ENCODE results near the gene GMFB.
A peak's percentile ranks its signal among the peaks of the same experiment; 100 is the strongest.

GMFB gene

GRCh38 chr14:54488646-54489317 lies at the start of gene GMFB:
Gene GMFB (minus strand): TSS chr14:54488980. CDS start chr14:54488927, 53 bp downstream.
- DNase-seq: peak; percentile 90

GRCh38 chr14:54538055-54538454 lies 49.3 kb upstream of the GMFB start:
- no peak for DNase-seq

GRCh38 chr14:54537651-54538050 lies 48.9 kb upstream of the GMFB start:
- no peak for DNase-seq

- no peak for DNase-seq
Measured at GRCh38 chr14:54535646-54536045, 46.9 kb upstream of the GMFB start.

GRCh38 chr14:54535126-54535525 lies 46.3 kb upstream of the GMFB start:
- no peak for DNase-seq

GRCh38 chr14:54533100-54533499 lies 44.3 kb upstream of the GMFB start:
- DNase-seq: no peak

- DNase-seq: no peak
Measured at GRCh38 chr14:54532111-54533012, 43.6 kb upstream of the GMFB start.

GRCh38 chr14:54529811-54530210 lies 41.0 kb upstream of the GMFB start:
- no peak for DNase-seq

- DNase-seq: no peak
Measured at GRCh38 chr14:54528973-54529372, 40.2 kb upstream of the GMFB start.

- no peak for DNase-seq
Measured at GRCh38 chr14:54524410-54524809, 35.6 kb upstream of the GMFB start.

GRCh38 chr14:54516709-54517108 lies 27.9 kb upstream of the GMFB start:
- no peak for DNase-seq

GRCh38 chr14:54515670-54516069 lies 26.9 kb upstream of the GMFB start:
- no peak for DNase-seq

- no peak for DNase-seq
Measured at GRCh38 chr14:54512393-54512792, 23.6 kb upstream of the GMFB start.

GRCh38 chr14:54509546-54510501 lies 21.0 kb upstream of the GMFB start, which contains the start of gene CGRRF1:
Gene CGRRF1 (plus strand): TSS chr14:54509906. CDS start chr14:54509960, 54 bp downstream.
- peak; percentile 97 to 99 for DNase-seq

- DNase-seq: no peak
Measured at GRCh38 chr14:54503486-54503885, 14.7 kb upstream of the GMFB start.

- DNase-seq: no peak
Measured at GRCh38 chr14:54502602-54503001, 13.8 kb upstream of the GMFB start.

GRCh38 chr14:54501480-54501879 lies 12.7 kb upstream of the GMFB start:
- no peak for DNase-seq

- DNase-seq: no peak
Measured at GRCh38 chr14:54500744-54501143, 12.0 kb upstream of the GMFB start.

- no peak for DNase-seq
Measured at GRCh38 chr14:54498579-54498978, 9.8 kb upstream of the GMFB start.

- no peak for DNase-seq
Measured at GRCh38 chr14:54498095-54498531, 9.3 kb upstream of the GMFB start.

- DNase-seq: no peak
Measured at GRCh38 chr14:54497224-54497623, 8.4 kb upstream of the GMFB start.

- DNase-seq: no peak
Measured at GRCh38 chr14:54493293-54493692, 4.5 kb upstream of the GMFB start.
